ENCODE data around the gene ANXA5. TPM values are rescaled to one million over a fixed set of nuclear protein-coding genes. Genes with fewer than 3 reads are reported as not detected.

The ANXA5 gene
- total and polyA plus RNA-seq, 2 of the 4 experiments (the other 2 are of a cell fraction) = 780 to 1,448 TPM

DNA sequence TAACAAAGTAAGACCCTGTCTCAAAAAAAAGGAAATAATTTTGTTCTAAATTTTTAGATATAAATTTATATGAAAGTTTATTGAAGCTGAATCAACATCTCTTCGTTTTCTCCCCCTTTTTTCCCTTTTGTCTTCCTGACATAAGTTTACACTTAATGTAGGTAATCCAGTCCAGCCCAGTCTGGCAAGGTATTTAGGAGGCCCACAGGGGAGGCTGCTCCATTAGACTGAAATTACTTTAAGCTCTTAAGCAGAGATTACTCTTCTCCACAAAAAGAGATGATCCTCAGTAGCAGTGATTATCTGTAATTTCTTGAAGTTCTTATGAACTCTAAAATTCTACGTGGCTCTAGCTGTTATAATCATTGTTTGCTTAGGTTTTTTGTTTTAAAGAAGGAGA is 46.0 kb downstream of the ANXA5 start:
- Histone ChIP-seq H4K91ac (ENCODE audit: insufficient read depth, low read depth, low read length) (no peak overlapping the region), H2BK20ac (ENCODE audit: low read depth, low read length) (no peak overlapping the region), H3K4me3 (ENCODE audit: insufficient read depth, low read depth, low read length) (no peak overlapping the region), H3K9me1 (ENCODE audit: insufficient read depth, low read length) (no peaks in the 10 kb centered on the region), H4K20me1 (ENCODE audit: insufficient read depth, low read length) (no peaks in the 10 kb centered on the region), H4K5ac (ENCODE audit: low read depth, low read length) (no peak overlapping the region), H2BK5ac (ENCODE audit: low read depth, low read length, poor library complexity, severe bottlenecking) (no peak overlapping the region), H3K27me3 (ENCODE audit: control insufficient read depth, insufficient read depth, low read length) (no peaks in the 10 kb centered on the region), H4K8ac (ENCODE audit: low read depth in 2 of 2, low read length in 2 of 2) (no peak overlapping the region), H3K56ac (ENCODE audit: extremely low read depth, insufficient read depth, low read length) (no peak overlapping the region), H3K18ac (ENCODE audit: low read depth, low read length) (no peak overlapping the region), H3K14ac (replicated peaks; ENCODE audit: low read depth, low read length) (no peak overlapping the region), H2BK15ac (ENCODE audit: low read depth, low read length) (no peak overlapping the region), H3K9ac (ENCODE audit: low read depth, low read length) (no peak overlapping the region), H3K4ac (ENCODE audit: low read depth, low read length) (no peak overlapping the region), H3K4me2 (ENCODE audit: low read depth, low read length) (no peak overlapping the region), H3K23ac (ENCODE audit: low read depth, low read length) (no peak overlapping the region), H3K79me1 (ENCODE audit: low read depth in 1 of 2, low read length in 2 of 2) (no peaks in the 10 kb centered on the region), H3K27ac (ENCODE audit: insufficient read depth, low read length) (no peak overlapping the region), H3K9me3 (ENCODE audit: control insufficient read depth, insufficient read depth, low read length) (no peaks in the 10 kb centered on the region), H2AK5ac (ENCODE audit: low read depth, low read length) (no peak overlapping the region), H3K4me1 (ENCODE audit: control insufficient read depth, insufficient read depth, low read length) (no peaks in the 10 kb centered on the region), H2BK120ac (ENCODE audit: low read depth, low read length) (no peak overlapping the region), H2AFZ (replicated peaks; ENCODE audit: low read length, poor library complexity) (no peak overlapping the region), H2AK9ac (replicated peaks; ENCODE audit: low read depth, low read length, poor library complexity) (no peak overlapping the region), H3K36me3 (ENCODE audit: control insufficient read depth, insufficient read depth, low read length) (no peaks in the 10 kb centered on the region)
- ChIA-PET POLR2A (ENCODE audit: unreplicated experiment) (no interaction called here), CTCF (interaction anchor here (1.2 kb wide), 1 partner anchor 280 kb away, joined by 3 read pairs; no protein-coding TSS in a partner anchor)
- BruUV-seq (replicated peaks) = no TSS peak
- ATAC-seq (ENCODE audit: low read depth) (no peak), DNase-seq (no peak)
- intact Hi-C loops (cut with micrococcal nuclease) (no loop called here), in situ Hi-C loops (cut with MboI; ENCODE audit: low sequenced_read_pairs) (loop anchor here (10.0 kb wide), 1 partner anchor 166 kb away; no protein-coding TSS in a partner anchor), dilution Hi-C loops (cut with HindIII; ENCODE audit: low sequenced_read_pairs, unreplicated experiment) (no loop called here)
- no CpG with 5 or more reads among the region's 2 CpGs for WGBS, 2 experiments (ENCODE audit: extremely low coverage in 2 of 2, insufficient read length in 1 of 2)
- TF ChIP-seq RFX5 (IDR thresholded peaks at IDR 0.05; ENCODE audit: low read depth, low read length) (no peak), RAD21 (IDR thresholded peaks at IDR 0.05; ENCODE audit: low read length) (no peak), RCOR1 (IDR thresholded peaks at IDR 0.05; ENCODE audit: insufficient replicate concordance, low read length) (no peak), CEBPB (IDR thresholded peaks at IDR 0.05; ENCODE audit: low read depth, low read length) (no peak), CHD1 (IDR thresholded peaks at IDR 0.05; ENCODE audit: low read depth, low read length) (no peak), POLR2A (IDR thresholded peaks at IDR 0.05; ENCODE audit: low read depth, low read length) (no peak), MAZ (IDR thresholded peaks at IDR 0.05; ENCODE audit: borderline replicate concordance, low read depth, low read length) (no peak), MXI1 (IDR thresholded peaks at IDR 0.05; ENCODE audit: borderline replicate concordance, low read depth, low read length) (no peak)
- TF ChIP-seq, protein P1, sequence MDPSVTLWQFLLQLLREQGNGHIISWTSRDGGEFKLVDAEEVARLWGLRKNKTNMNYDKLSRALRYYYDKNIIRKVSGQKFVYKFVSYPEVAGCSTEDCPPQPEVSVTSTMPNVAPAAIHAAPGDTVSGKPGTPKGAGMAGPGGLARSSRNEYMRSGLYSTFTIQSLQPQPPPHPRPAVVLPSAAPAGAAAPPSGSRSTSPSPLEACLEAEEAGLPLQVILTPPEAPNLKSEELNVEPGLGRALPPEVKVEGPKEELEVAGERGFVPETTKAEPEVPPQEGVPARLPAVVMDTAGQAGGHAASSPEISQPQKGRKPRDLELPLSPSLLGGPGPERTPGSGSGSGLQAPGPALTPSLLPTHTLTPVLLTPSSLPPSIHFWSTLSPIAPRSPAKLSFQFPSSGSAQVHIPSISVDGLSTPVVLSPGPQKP (IDR thresholded peaks at IDR 0.05; ENCODE audit: borderline replicate concordance, low read depth, low read length) = no peak
- TF ChIP-seq, protein P2, sequence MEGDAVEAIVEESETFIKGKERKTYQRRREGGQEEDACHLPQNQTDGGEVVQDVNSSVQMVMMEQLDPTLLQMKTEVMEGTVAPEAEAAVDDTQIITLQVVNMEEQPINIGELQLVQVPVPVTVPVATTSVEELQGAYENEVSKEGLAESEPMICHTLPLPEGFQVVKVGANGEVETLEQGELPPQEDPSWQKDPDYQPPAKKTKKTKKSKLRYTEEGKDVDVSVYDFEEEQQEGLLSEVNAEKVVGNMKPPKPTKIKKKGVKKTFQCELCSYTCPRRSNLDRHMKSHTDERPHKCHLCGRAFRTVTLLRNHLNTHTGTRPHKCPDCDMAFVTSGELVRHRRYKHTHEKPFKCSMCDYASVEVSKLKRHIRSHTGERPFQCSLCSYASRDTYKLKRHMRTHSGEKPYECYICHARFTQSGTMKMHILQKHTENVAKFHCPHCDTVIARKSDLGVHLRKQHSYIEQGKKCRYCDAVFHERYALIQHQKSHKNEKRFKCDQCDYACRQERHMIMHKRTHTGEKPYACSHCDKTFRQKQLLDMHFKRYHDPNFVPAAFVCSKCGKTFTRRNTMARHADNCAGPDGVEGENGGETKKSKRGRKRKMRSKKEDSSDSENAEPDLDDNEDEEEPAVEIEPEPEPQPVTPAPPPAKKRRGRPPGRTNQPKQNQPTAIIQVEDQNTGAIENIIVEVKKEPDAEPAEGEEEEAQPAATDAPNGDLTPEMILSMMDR (conservative IDR thresholded peaks at IDR 0.05; ENCODE audit: low read depth, low read length) = no peak
